Measurements from ENCODE around the gene IER3IP1.

GRCh38 chr18:47203626-47204464 is 27.7 kb upstream of the IER3IP1 start:
- TF ChIP-seq CTCF (IDR thresholded peaks at IDR 0.05), result no peak
- TF ChIP-seq ZFX (IDR thresholded peaks at IDR 0.05; ENCODE audit: borderline replicate concordance), result no peak

Measured in 22Rv1 (cell line).